PC-9 (cell line): Measurements from ENCODE around the gene MRPS5. TPM values are rescaled to one million over a fixed set of nuclear protein-coding genes. Genes with fewer than 3 reads are reported as not detected.
A peak's percentile ranks its signal among the peaks of the same experiment; 100 is the strongest.

Experiments used
- Bru-seq: library from RNA; stranded (reverse); fragments of 400-500 nt; gene quantifications from one replicate; lab custom pipeline; 2021; lab: Mats Ljungman, UMichigan
- BruChase-seq, 2 experiments: library from RNA; stranded (reverse); fragments of 400-500 nt; gene quantifications; one replicate each; lab custom pipeline; 2021; lab: Mats Ljungman, UMichigan
- BruUV-seq: library from RNA; stranded (reverse); fragments of 400-500 nt; replicated peaks from 2 replicates; lab custom pipeline; 2021; lab: Mats Ljungman, UMichigan
- CTCF ChIA-PET: fragments of 300-600 bp; sonication (Branson Sonifier 250); formaldehyde crosslinking; loops from one replicate; lab custom pipeline; 2022; ENCODE audit warnings: antibody characterized with exemption; lab: Charles Lee
- POLR2A ChIA-PET: fragments of 300-600 bp; sonication (Branson Sonifier 250); formaldehyde crosslinking; loops from one replicate; lab custom pipeline; 2022; ENCODE audit warnings: antibody characterized with exemption; ENCODE audit not compliant: unreplicated experiment; lab: Charles Lee
- DNase-seq, 2 experiments: peaks; one replicate each; pipeline versions ENCODE4 v3.0.0 to v3.0.0-alpha.2; 2015 to 2022; ENCODE audit warnings: mixed read lengths in 1 of 2
- H2AFZ ChIP-seq: fragments of 200-600 bp; sonication (generic); 2 replicates; pipeline ENCODE4 v1.8.1; 2017; ENCODE audit warnings: antibody characterized with exemption
- H3F3A ChIP-seq: fragments of 200-600 bp; sonication (generic); 2 replicates; pipeline ENCODE4 v1.8.1; 2017; ENCODE audit warnings: antibody characterized with exemption, mild to moderate bottlenecking, low read depth; ENCODE audit not compliant: insufficient read depth
- H3K27ac ChIP-seq: fragments of 200-600 bp; sonication (generic); 2 replicates; pipeline ENCODE4 v1.6.1; 2016; ENCODE audit warnings: mixed run types
- H3K27me3 ChIP-seq: fragments of 200-600 bp; sonication (generic); 2 replicates; pipeline ENCODE4 v1.6.1; 2016; ENCODE audit warnings: low read depth, mixed run types; ENCODE audit not compliant: insufficient read depth
- H3K36me3 ChIP-seq: fragments of 200-600 bp; sonication (generic); 2 replicates; pipeline ENCODE4 v1.6.1; 2016; ENCODE audit warnings: low read depth, mixed run types
- H3K4me1 ChIP-seq: fragments of 200-600 bp; sonication (generic); replicated peaks from 2 replicates; pipeline ENCODE4 v1.6.1; 2016; ENCODE audit warnings: mixed run types; ENCODE audit not compliant: insufficient read depth
- H3K4me2 ChIP-seq: fragments of 200-600 bp; sonication (generic); 2 replicates; pipeline ENCODE4 v1.6.1; 2017; ENCODE audit warnings: mixed run types
- H3K4me3 ChIP-seq: fragments of 200-600 bp; sonication (generic); 2 replicates; pipeline ENCODE4 v1.6.1; 2016; ENCODE audit warnings: mixed run types
- H3K79me2 ChIP-seq: fragments of 200-600 bp; sonication (generic); 2 replicates; pipeline ENCODE4 v1.6.1; 2017; ENCODE audit warnings: low read depth, mixed run types
- H3K9me2 ChIP-seq: fragments of 200-600 bp; sonication (generic); 2 replicates; pipeline ENCODE4 v1.8.1; 2017; ENCODE audit warnings: mild to moderate bottlenecking; ENCODE audit not compliant: insufficient read depth
- H3K9me3 ChIP-seq: fragments of 200-600 bp; sonication (generic); 2 replicates; pipeline ENCODE4 v1.8.1; 2016; ENCODE audit warnings: low read depth; ENCODE audit not compliant: insufficient read depth
- H4K20me1 ChIP-seq: fragments of 200-600 bp; sonication (generic); 2 replicates; pipeline ENCODE4 v1.8.1; 2017; ENCODE audit not compliant: insufficient read depth
- CTCF ChIP-seq: fragments of 200-600 bp; sonication (generic); conservative IDR thresholded peaks from 2 replicates; pipeline ENCODE4 v1.6.1; 2017; ENCODE audit warnings: mixed run types, antibody characterized with exemption, mild to moderate bottlenecking, moderate library complexity
- EZH2 ChIP-seq: fragments of 200-600 bp; sonication (generic); IDR thresholded peaks from 2 replicates; pipeline ENCODE4 v1.8.0; 2017; ENCODE audit warnings: antibody characterized with exemption, low read depth
- intact Hi-C: fragments of 100-400 bp; cut with micrococcal nuclease; formaldehyde crosslinking; loops from one replicate; pipeline ENCODE4 v1.10.0; 2022; ENCODE audit not compliant: unreplicated experiment
- long read RNA-seq: library from polyadenylated mRNA; stranded (forward); transcript quantifications from one replicate; pipeline ENCODE4 v2.0.0, GENCODE V29; 2022
- total RNA-seq: library from RNA; stranded (reverse); gene quantifications from 2 replicates; pipeline ENCODE4 v1.2.3, GENCODE V29; 2021

The MRPS5 gene
- total RNA-seq (69.0 and 69.4 TPM in 2 replicates), Bru-seq, nascent RNA (percentile 76 among the genes with signal in this experiment), BruChase-seq, experiment 1, labeled RNA remaining after a 2-hour chase (percentile 75 among the genes with signal in this experiment), BruChase-seq, experiment 2, labeled RNA remaining after a 6-hour chase (percentile 80 among the genes with signal in this experiment)
- long read RNA-seq, transcript MRPS5-201 (12 exons, 1,652 nt) = major isoform, 93 of 105 reads
- long read RNA-seq, partial matches to known transcripts = 5 of 105 reads
- long read RNA-seq, other reads (novel, unspliced or antisense) = 4 of 105 reads

- ChIA-PET CTCF (interaction anchor here (0.9 kb wide), 1 partner anchor 38 kb away, joined by 4 read pairs; the partner anchor contains the start of gene ZNF514), POLR2A (interaction anchor here (0.6 to 0.7 kb wide), 4 partner anchors 44 to 179 kb away, joined by 3 to 5 read pairs (median 3); partner anchors contain the start of gene ZNF2)
- Histone ChIP-seq H3K27me3 (no peaks in the 10 kb centered on the region), H3K9me2 (no peaks in the 10 kb centered on the region), H4K20me1 (peaks cover 8% of the 10 kb centered on the region; the same call in 1 of the 2 replicates), H3K4me1 (peaks cover 18% of the 10 kb centered on the region), H3K79me2 (peaks cover 42% of the 10 kb centered on the region), H3K4me3 (peak within 1 kb of the TSS; percentile 94), H3K27ac (peak within 1 kb of the TSS; percentile 66), H3K9me3 (no peaks in the 10 kb centered on the region; the same call in 1 of the 2 replicates), H3K4me2 (peak within 1 kb of the TSS; percentile 83), H2AFZ (peak within 1 kb of the TSS; percentile 97), H3F3A (peaks cover 3% of the 10 kb centered on the region), H3K36me3 (peaks cover 12% of the 10 kb centered on the region)
- BruUV-seq = no TSS peak
- TF ChIP-seq EZH2 (no peak), CTCF (0 out of 2 replicates have a peak, but pooled peaks have one; percentile 14)
- intact Hi-C loops = loop anchor here (2.0 kb wide), 1 partner anchor 43 kb away; the partner anchor contains the start of gene ZNF2
- peak; percentile 48 to 87 for DNase-seq
Observed at GRCh38 chr2:95121407-95122196, at the start of gene MRPS5. Gene MRPS5 (minus strand): TSS chr2:95121808. CDS start chr2:95121791, 17 bp downstream.

GRCh38 chr2:95166065-95166763 is 44.6 kb upstream of the MRPS5 start:
- no peak for DNase-seq
- CTCF ChIA-PET = no interaction called here
- Histone ChIP-seq H3K27ac (no peak overlapping the region), H3K4me1 (peaks cover 17% of the 10 kb centered on the region), H2AFZ (peak overlapping the region; percentile 90), H3F3A (peaks cover 5% of the 10 kb centered on the region; the same call in 1 of the 2 replicates), H3K9me2 (no peaks in the 10 kb centered on the region), H3K9me3 (no peaks in the 10 kb centered on the region), H4K20me1 (no peaks in the 10 kb centered on the region), H3K4me3 (peak overlapping the region; percentile 65), H3K4me2 (peak overlapping the region; percentile 88), H3K36me3 (no peaks in the 10 kb centered on the region), H3K79me2 (peaks cover 20% of the 10 kb centered on the region), H3K27me3 (no peaks in the 10 kb centered on the region)
- intact Hi-C loops = no loop called here
- TF ChIP-seq CTCF (no peak), EZH2 (no peak)
- POLR2A ChIA-PET = interaction anchor here (0.6 kb wide), 2 partner anchors 44 to 127 kb away, joined by 3 read pairs; no protein-coding TSS in a partner anchor
- TSS peak; percentile 85 for BruUV-seq
